ENCODE data around the gene GREM2.

The GREM2 gene

GRCh38 chr1:240555524-240555923 is 56.4 kb downstream of the GREM2 start:
- DNase-seq, result peak; percentile 64

DNA sequence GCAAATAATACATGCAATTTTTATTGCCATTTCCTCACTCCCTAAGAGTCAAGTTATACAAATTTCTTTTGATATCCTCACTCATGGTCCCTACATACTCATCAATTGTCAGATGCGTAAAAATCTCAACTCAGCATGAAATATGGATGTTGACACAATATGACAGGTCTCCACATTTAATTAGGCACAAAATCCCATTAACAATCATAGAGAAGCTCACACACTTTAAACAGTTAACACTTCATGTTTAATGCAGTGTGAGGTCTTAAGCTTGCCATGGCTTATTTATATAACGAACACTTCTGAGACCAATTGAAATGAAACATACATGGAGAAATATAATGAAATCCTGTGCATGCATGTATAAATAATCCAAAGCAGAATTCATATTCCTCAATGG is 58.6 kb downstream of the GREM2 start:
- no peak for DNase-seq

- no peak for DNase-seq
These were observed 72.1 kb downstream of the GREM2 start for GRCh38 chr1:240539769-240540414.

DNA sequence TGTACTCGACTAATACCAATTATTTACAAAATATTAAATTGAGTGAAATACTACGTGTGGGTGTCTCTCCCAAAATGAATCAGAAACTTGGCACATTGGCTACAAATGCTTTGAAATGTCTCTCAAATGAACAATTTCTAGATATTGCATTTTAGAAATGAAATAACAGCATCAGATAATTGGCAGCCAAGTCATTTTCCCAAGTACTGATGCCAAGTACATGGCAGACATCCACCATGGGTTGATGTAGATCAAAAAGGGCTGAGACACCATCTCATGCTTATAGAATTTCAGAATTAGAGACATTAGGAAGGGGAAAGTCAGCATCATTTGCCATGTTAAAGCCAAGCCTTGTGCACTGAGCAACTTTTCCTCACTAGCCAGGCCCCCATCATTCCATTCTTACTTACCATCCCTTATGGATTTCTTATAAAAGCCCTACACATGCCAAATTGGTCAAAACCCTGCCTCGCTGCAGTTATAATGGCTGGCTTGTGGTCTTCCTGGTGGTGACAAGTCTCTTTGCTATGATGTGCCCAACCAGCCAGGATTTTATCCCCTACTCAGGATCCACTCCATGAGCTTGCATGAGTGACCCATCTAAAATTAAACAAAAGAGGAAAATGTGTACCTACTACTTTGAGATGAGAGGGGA is 73.1 kb downstream of the GREM2 start:
- DNase-seq, result peak; percentile 40

DNA sequence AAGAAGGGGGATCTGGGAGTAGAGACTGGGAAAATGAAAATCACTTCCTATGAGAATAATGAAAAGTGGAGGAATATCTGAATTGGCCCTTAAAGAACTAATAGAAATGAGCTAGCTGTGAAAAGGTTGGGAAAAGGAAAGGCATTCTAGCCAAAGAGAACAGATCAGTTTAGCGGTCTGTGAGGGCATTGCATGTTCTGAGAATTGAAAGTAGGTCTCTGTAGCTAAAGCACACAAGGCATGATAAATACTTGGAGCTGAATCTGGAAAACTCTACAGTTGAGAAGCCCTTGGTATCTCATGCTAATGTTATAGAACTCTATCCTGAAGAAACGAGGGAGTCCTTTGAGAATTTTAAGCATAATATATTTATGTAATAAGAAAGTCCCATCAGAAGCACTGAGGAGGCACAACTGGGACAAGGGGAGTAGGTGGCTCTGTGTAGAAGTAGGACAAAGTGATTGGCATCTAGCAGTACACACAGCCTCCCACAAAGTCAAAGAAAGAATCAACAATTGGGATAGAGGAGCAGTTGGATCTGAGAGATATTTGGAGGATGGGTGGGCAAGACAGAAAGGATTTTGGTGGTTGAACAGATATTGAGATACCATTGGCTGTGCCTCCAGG is 78.7 kb downstream of the GREM2 start:
- no peak for DNase-seq

- no peak for DNase-seq
These were observed 83.4 kb downstream of the GREM2 start for GRCh38 chr1:240528591-240528990.

GRCh38 chr1:240527086-240527485 is 84.9 kb downstream of the GREM2 start:
- DNase-seq, result no peak

- DNase-seq, result no peak
These were observed 85.6 kb downstream of the GREM2 start for GRCh38 chr1:240526312-240526711.

DNA sequence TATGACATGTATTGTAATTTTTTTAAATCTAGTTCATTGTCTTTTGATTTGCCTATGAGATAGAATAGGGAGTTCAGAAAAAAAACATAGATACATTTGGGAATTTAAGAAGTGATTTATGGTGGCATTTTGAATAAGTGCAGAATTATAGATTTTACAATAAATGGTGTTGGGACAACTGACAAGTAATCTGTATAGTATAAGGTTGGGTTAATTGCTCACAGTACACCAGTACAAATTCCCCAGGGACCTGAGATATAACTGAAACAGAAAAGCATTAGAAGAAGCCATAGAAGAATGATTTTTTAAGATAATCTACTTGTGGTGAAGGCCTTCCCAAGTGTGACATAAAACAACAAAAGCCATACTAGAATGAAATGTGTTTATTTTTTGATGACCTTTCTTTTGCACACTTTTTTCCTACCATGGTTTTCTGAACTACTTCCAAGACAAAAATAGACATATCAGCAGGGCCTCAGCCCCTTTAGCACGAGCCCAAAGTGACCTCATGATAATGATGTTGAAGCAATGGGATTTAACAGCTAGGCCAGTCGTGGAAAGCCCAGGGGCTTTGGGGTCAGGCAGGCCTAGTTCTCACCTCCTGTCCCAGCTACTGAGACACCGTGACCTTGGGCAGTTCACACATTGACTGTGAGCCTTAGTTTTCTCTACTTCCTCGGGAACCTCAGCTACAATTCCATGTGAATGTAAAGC is 87.4 kb downstream of the GREM2 start:
- no peak for DNase-seq

GRCh38 chr1:240522122-240522822 is 89.7 kb downstream of the GREM2 start:
- DNase-seq, result no peak

- no peak for DNase-seq
These were observed 94.1 kb downstream of the GREM2 start for GRCh38 chr1:240517891-240518290.

GRCh38 chr1:240516069-240516468 is 95.9 kb downstream of the GREM2 start:
- DNase-seq, result no peak

GRCh38 chr1:240515505-240515904 is 96.5 kb downstream of the GREM2 start:
- peak; percentile 90 for DNase-seq

DNA sequence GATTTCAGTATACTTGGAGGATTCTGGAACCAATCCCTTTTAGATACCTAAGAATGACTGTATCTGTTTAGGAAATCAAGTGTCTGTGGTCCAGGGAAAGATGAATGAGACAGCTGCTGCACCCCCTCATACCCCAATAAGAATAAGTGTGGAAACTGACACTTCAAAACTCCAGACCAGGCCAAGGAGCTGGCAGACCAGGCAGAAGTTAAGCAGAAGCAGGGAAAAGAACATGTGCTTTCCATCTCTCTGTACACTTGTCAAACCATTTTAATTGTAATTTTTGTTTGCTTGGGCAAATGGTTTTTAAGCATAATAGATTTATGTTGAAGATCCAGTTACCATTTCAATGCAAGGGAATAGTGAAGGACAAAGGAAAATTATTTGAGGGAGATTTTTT is 100.2 kb downstream of the GREM2 start:
- DNase-seq, result no peak

DNA sequence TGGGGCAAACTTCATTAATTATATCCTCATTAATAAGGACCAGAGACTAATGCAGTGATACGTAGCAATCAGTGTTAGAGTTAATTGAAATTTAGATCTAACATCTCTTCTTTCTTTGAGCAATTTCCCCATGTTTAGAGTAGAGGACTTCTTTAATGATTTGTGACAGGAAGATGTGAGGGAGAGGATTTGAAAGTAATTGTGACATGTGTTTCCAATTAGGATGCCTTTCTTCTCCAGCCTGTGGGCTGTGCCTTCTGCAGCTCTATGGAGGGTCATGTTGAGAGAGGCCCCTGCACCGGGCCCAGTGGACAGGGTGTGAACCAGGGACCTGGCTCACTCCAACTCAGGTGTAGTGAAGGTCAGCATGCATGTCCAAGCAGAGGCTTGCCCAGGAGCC is 103.0 kb downstream of the GREM2 start:
- DNase-seq, result peak; percentile 77

- DNase-seq, result no peak
These were observed 103.8 kb downstream of the GREM2 start for GRCh38 chr1:240508201-240508600.

- DNase-seq, result no peak
These were observed 105.8 kb downstream of the GREM2 start for GRCh38 chr1:240506176-240506575.

DNA sequence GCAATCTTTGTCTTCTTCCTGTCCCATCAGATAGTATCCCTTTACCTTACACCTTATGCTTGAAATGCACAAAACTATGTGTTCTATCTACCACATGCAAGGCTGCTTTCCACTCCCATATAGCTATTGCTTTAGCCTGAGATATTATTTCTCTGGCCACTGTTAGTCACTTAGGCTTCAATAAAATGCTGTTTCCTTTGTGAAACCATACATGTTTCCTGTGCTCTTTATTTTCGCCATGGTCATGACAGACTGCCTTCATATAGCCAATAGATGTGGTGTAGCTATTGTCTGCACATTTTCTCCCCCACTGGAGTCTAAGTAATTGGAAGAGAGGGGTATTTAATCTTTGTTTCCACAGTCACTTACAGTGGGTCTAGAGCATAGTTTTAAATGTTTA is 108.4 kb downstream of the GREM2 start:
- no peak for DNase-seq

GRCh38 chr1:240503036-240503435 is 108.9 kb downstream of the GREM2 start:
- peak; percentile 32 for DNase-seq

DNA sequence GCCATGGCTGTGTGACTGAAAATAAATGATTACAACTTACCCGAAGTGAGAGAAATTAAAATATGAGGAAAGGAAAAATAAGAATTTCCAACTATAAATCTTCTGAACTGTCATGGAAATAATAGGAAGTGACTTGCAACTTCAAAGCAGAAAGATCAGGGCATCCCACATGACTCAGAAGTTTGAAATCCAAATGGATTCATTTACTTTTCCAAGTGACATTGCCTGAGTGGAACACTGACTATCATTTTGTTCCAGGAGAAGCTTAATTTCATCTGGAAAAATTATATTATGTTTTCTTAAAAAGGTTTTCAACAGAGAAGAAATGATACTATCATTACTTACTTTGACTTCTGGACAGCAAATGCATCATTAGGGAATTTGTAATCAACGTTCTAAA is 110.8 kb downstream of the GREM2 start:
- peak; percentile 51 for DNase-seq

DNA sequence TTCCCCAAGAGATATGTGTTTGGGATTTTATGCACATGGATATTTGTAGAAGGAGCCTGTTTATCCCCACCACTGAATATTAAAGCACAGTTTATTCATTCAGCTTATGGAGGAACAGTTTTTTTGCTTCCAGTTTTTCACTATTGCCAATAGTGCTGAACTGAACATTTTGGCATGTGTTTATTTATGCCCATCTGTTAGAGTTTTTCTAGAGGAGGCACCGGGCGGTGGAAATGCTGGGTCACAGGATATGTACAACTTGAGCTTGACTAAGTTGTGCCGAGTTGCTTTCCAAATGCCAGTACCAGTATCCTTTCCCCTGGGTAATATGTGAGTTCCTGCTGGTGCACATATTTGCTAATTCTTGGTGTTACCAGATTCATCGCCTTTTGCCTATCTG is 111.3 kb downstream of the GREM2 start:
- DNase-seq, result no peak

GRCh38 chr1:240499012-240499411 is 112.9 kb downstream of the GREM2 start:
- DNase-seq, result peak; percentile 52

- DNase-seq, result no peak
These were observed 113.6 kb downstream of the GREM2 start for GRCh38 chr1:240498335-240498734.
